Superior temporal gyrus (tissue), 1 donor: Measurements from ENCODE around the gene ZFHX3.

ENCODE experiments used
- DNase-seq: peaks from one replicate; pipeline ENCODE4 v3.0.0-alpha.2; 2016; ENCODE audit errors: extremely low spot score

ZFHX3 gene

GRCh38 chr16:72934636-72935403 is 113.1 kb downstream of the ZFHX3 start:
- DNase-seq = no peak

GRCh38 chr16:72932677-72933335 is 115.1 kb downstream of the ZFHX3 start:
- no peak for DNase-seq

GRCh38 chr16:72932050-72932449 is 115.9 kb downstream of the ZFHX3 start:
- no peak for DNase-seq

- no peak for DNase-seq
Observed at GRCh38 chr16:72930396-72930795, 117.5 kb downstream of the ZFHX3 start.

GRCh38 chr16:72928090-72928981 is 119.6 kb downstream of the ZFHX3 start:
- no peak for DNase-seq

- no peak for DNase-seq
Observed at GRCh38 chr16:72927199-72928089, 120.5 kb downstream of the ZFHX3 start.

GRCh38 chr16:72926177-72927070 is 121.5 kb downstream of the ZFHX3 start:
- DNase-seq = no peak

GRCh38 chr16:72925631-72925979 is 122.3 kb downstream of the ZFHX3 start:
- no peak for DNase-seq

- no peak for DNase-seq
Observed at GRCh38 chr16:72924927-72925630, 122.8 kb downstream of the ZFHX3 start.

- DNase-seq = no peak
Observed at GRCh38 chr16:72924537-72924926, 123.4 kb downstream of the ZFHX3 start.

GRCh38 chr16:72923757-72924156 is 124.2 kb downstream of the ZFHX3 start:
- DNase-seq = no peak

GRCh38 chr16:72922714-72923113 is 125.2 kb downstream of the ZFHX3 start:
- DNase-seq = no peak

GRCh38 chr16:72921620-72922019 is 126.3 kb downstream of the ZFHX3 start:
- no peak for DNase-seq

- DNase-seq = no peak
Observed at GRCh38 chr16:72921106-72921505, 126.8 kb downstream of the ZFHX3 start.

GRCh38 chr16:72917051-72917450 is 130.9 kb downstream of the ZFHX3 start:
- no peak for DNase-seq

GRCh38 chr16:72915331-72915730 is 132.6 kb downstream of the ZFHX3 start:
- DNase-seq = no peak

GRCh38 chr16:72913551-72913950 is 134.4 kb downstream of the ZFHX3 start:
- no peak for DNase-seq

- DNase-seq = no peak
Observed at GRCh38 chr16:72911971-72912370, 136.0 kb downstream of the ZFHX3 start.

GRCh38 chr16:72910875-72911274 is 137.1 kb downstream of the ZFHX3 start:
- no peak for DNase-seq

GRCh38 chr16:72910381-72910780 is 137.5 kb downstream of the ZFHX3 start:
- DNase-seq = no peak
